H1 (cell line): ENCODE measurements around the gene SCNN1A. TPM values are rescaled to one million over a fixed set of nuclear protein-coding genes. Genes with fewer than 3 reads are reported as not detected.

Source experiments
- CTCF ChIA-PET: fragments of 300-600 bp; sonication (Branson Sonifier 250); formaldehyde crosslinking; loops from one replicate; lab custom pipeline; 2021; ENCODE audit not compliant: partially characterized antibody; lab: Charles Lee
- POLR2A ChIA-PET: fragments of 300-600 bp; sonication (Branson Sonifier 250); formaldehyde crosslinking; loops from one replicate; lab custom pipeline; 2021; ENCODE audit warnings: inconsistent platforms; ENCODE audit not compliant: partially characterized antibody; lab: Charles Lee
- DNase-seq, 2 experiments: peaks; one replicate each; pipeline versions ENCODE4 v3.0.0 to v3.0.0-alpha.2; 2010 to 2022; ENCODE audit warnings: low spot score in 2 of 2, low read depth in 1 of 2, mixed read lengths in 1 of 2
- FAIRE-seq: peaks from 2 replicates; lab custom pipeline; 2011; peaks lifted over from hg19 to GRCh38; lab: Jason Lieb, UNC
- H2AFZ ChIP-seq: 2 replicates; pipeline ENCODE4 v1.8.1; 2012; ENCODE audit warnings: low read length, inconsistent platforms
- H2AK5ac ChIP-seq: 2 replicates; pipeline ENCODE4 v1.6.1; 2013; ENCODE audit warnings: low read depth, low read length
- H2BK120ac ChIP-seq: replicated peaks from 2 replicates; pipeline ENCODE3; 2013; ENCODE audit warnings: low read depth, low read length, inconsistent platforms
- H2BK12ac ChIP-seq: 2 replicates; pipeline ENCODE4 v1.6.1; 2013; ENCODE audit warnings: low read depth, low read length
- H2BK15ac ChIP-seq: 2 replicates; pipeline ENCODE4 v1.6.1; 2013; ENCODE audit warnings: low read length
- H2BK20ac ChIP-seq: 2 replicates; pipeline ENCODE4 v1.6.1; 2013; ENCODE audit warnings: low read length
- H2BK5ac ChIP-seq: 2 replicates; pipeline ENCODE4 v1.6.1; 2013; ENCODE audit warnings: low read depth, low read length
- H3K14ac ChIP-seq: 2 replicates; pipeline ENCODE4 v1.6.1; 2013; ENCODE audit warnings: inconsistent platforms; ENCODE audit not compliant: insufficient read length
- H3K18ac ChIP-seq: 2 replicates; pipeline ENCODE4 v1.6.1; 2013; ENCODE audit warnings: low read length; ENCODE audit errors: extremely low read depth
- H3K23ac ChIP-seq: 2 replicates; pipeline ENCODE4 v1.6.1; 2013; ENCODE audit warnings: inconsistent platforms; ENCODE audit not compliant: insufficient read length
- H3K23me2 ChIP-seq: 2 replicates; pipeline ENCODE4 v1.6.1; 2013; ENCODE audit warnings: low read depth, low read length
- H3K27ac ChIP-seq: 2 replicates; pipeline ENCODE4 v1.6.1; 2011; ENCODE audit warnings: low read depth, low read length, inconsistent platforms
- H3K27me3 ChIP-seq, 4 experiments: replicated peaks in 1 of 4; 1 replicate in 1 of 4; 2 replicates in 3 of 4; pipeline versions ENCODE4 v1.6.1 to v1.8.1; 2011 to 2013; ENCODE audit warnings: low read length in 3 of 4, mild to moderate bottlenecking in 3 of 4, inconsistent platforms in 2 of 4, mixed read lengths in 2 of 4, moderate library complexity in 1 of 4; ENCODE audit not compliant: control insufficient read depth in 3 of 4, insufficient read depth in 3 of 4; ENCODE audit errors: extremely low read depth in 1 of 4
- H3K36me3 ChIP-seq, 4 experiments: 2 replicates each; pipeline versions ENCODE4 v1.6.1 to v1.8.1; 2011 to 2013; ENCODE audit warnings: mild to moderate bottlenecking in 4 of 4, low read length in 3 of 4, moderate library complexity in 2 of 4, control low read depth in 1 of 4, inconsistent platforms in 1 of 4; ENCODE audit not compliant: insufficient read depth in 4 of 4, control insufficient read depth in 2 of 4
- H3K4ac ChIP-seq: replicated peaks from 2 replicates; pipeline ENCODE3; 2013; ENCODE audit warnings: low read length, low read depth, mixed read lengths, inconsistent platforms; ENCODE audit not compliant: insufficient read length
- H3K4me1 ChIP-seq, 4 experiments: replicated peaks in 1 of 4; 1 replicate in 1 of 4; 2 replicates in 3 of 4; pipeline versions ENCODE4 v1.6.1 to v1.8.1; 2011 to 2013; ENCODE audit warnings: low read length in 3 of 4, inconsistent platforms in 2 of 4, mixed read lengths in 1 of 4; ENCODE audit not compliant: insufficient read depth in 4 of 4, control insufficient read depth in 3 of 4
- H3K4me2 ChIP-seq, 2 experiments: 2 replicates each; pipeline versions ENCODE4 v1.6.1 to v1.8.1; 2011 to 2013; ENCODE audit warnings: low read depth in 2 of 2, low read length in 2 of 2, control low read depth in 1 of 2, inconsistent platforms in 1 of 2, mild to moderate bottlenecking in 1 of 2; ENCODE audit not compliant: insufficient read depth in 1 of 2
- H3K4me3 ChIP-seq, 4 experiments: fragments of 200-600, 300-600 bp in 1 of 4; sonication (generic), shearing (Covaris generic), sonication (Bioruptor Twin) in 1 of 4; 2 replicates each; pipeline versions ENCODE4 v1.5.1 to v1.8.1; 2011 to 2016; ENCODE audit warnings: low read length in 4 of 4, low read depth in 3 of 4, control low read depth in 2 of 4, inconsistent platforms in 2 of 4, mild to moderate bottlenecking in 2 of 4, mixed read lengths in 1 of 4, moderate library complexity in 1 of 4; ENCODE audit not compliant: insufficient read depth in 2 of 4; ENCODE audit errors: extremely low read depth in 1 of 4
- H3K56ac ChIP-seq: replicated peaks from 2 replicates; pipeline ENCODE3; 2013; ENCODE audit warnings: low read depth, mild to moderate bottlenecking, mixed read lengths, low read length, inconsistent platforms; ENCODE audit not compliant: insufficient read length
- H3K79me1 ChIP-seq: 2 replicates; pipeline ENCODE4 v1.6.1; 2013; ENCODE audit warnings: low read depth, low read length, control low read depth
- H3K79me2 ChIP-seq, 2 experiments: 2 replicates each; pipeline versions ENCODE4 v1.6.1 to v1.8.1; 2012 to 2013; ENCODE audit warnings: low read length in 2 of 2, mild to moderate bottlenecking in 2 of 2, inconsistent platforms in 1 of 2; ENCODE audit not compliant: insufficient read depth in 2 of 2, control insufficient read depth in 1 of 2
- H3K9ac ChIP-seq, 4 experiments: replicated peaks in 1 of 4; 1 replicate in 1 of 4; 2 replicates in 3 of 4; pipeline versions ENCODE4 v1.6.1 to v1.8.1; 2011 to 2013; ENCODE audit warnings: low read depth in 3 of 4, low read length in 3 of 4, control low read depth in 2 of 4, mild to moderate bottlenecking in 2 of 4, moderate library complexity in 2 of 4, inconsistent platforms in 1 of 4; ENCODE audit errors: extremely low read depth in 1 of 4
- H3K9me3 ChIP-seq, 2 experiments: 2 replicates each; pipeline versions ENCODE4 v1.6.1 to v1.8.1; 2012 to 2013; ENCODE audit warnings: mild to moderate bottlenecking in 2 of 2, moderate library complexity in 2 of 2, control low read depth in 1 of 2, inconsistent platforms in 1 of 2, low read depth in 1 of 2, low read length in 1 of 2, mixed read lengths in 1 of 2; ENCODE audit not compliant: insufficient read depth in 2 of 2
- H4K20me1 ChIP-seq, 2 experiments: replicated peaks in 1 of 2; 2 replicates each; pipeline versions ENCODE3 to v1.8.1; 2011 to 2013; ENCODE audit warnings: inconsistent platforms in 2 of 2, low read length in 2 of 2, mild to moderate bottlenecking in 1 of 2; ENCODE audit not compliant: insufficient read depth in 2 of 2, control insufficient read depth in 1 of 2
- H4K5ac ChIP-seq: 2 replicates; pipeline ENCODE4 v1.6.1; 2013; ENCODE audit warnings: low read length, low read depth, mixed read lengths, inconsistent platforms; ENCODE audit not compliant: insufficient read length
- H4K8ac ChIP-seq: 2 replicates; pipeline ENCODE4 v1.8.0; 2013; ENCODE audit warnings: mild to moderate bottlenecking, moderate library complexity, low read length, inconsistent platforms; ENCODE audit not compliant: insufficient read depth; ENCODE audit errors: extremely low read depth
- H4K91ac ChIP-seq: replicated peaks from 2 replicates; pipeline ENCODE3; 2013; ENCODE audit warnings: low read length, mixed read lengths, inconsistent platforms; ENCODE audit not compliant: insufficient read length
- BACH1 ChIP-seq: IDR thresholded peaks from 2 replicates; pipeline ENCODE4 v1.6.1; 2012; ENCODE audit warnings: low read length, improper control_type of control experiment
- BRCA1 ChIP-seq: IDR thresholded peaks from 2 replicates; pipeline ENCODE4 v1.6.1; 2012; ENCODE audit warnings: low read depth, low read length, improper control_type of control experiment
- CBX5 ChIP-seq: fragments of 300-800, 300-1000 bp; sonication (generic); IDR thresholded peaks from 2 replicates; pipeline ENCODE4 v1.7.1; 2016; ENCODE audit warnings: antibody characterized with exemption, low read length, low read depth
- CBX8 ChIP-seq: fragments of 300-800, 300-1000 bp; sonication (generic); IDR thresholded peaks from 2 replicates; pipeline ENCODE4 v1.7.1; 2016; ENCODE audit warnings: low read depth, low read length, borderline replicate concordance
- CHD1 ChIP-seq: IDR thresholded peaks from 2 replicates; pipeline ENCODE4 v1.6.1; 2012; ENCODE audit warnings: low read depth, low read length, improper control_type of control experiment
- JUN ChIP-seq: IDR thresholded peaks from 2 replicates; pipeline ENCODE4 v1.6.1; 2011; ENCODE audit warnings: low read depth, mild to moderate bottlenecking, improper control_type of control experiment, low read length
- NANOG ChIP-seq: IDR thresholded peaks from 2 replicates; pipeline ENCODE4 v1.6.1; 2011; ENCODE audit warnings: low read length, low read depth, mild to moderate bottlenecking, inconsistent platforms; ENCODE audit not compliant: insufficient read depth, poor library complexity, severe bottlenecking
- POU5F1 ChIP-seq: IDR thresholded peaks from 2 replicates; pipeline ENCODE4 v1.6.1; 2011; ENCODE audit warnings: low read depth, mild to moderate bottlenecking, low read length, moderate library complexity
- RAD21 ChIP-seq, 2 experiments: IDR thresholded peaks in 1 of 2; conservative IDR thresholded peaks in 1 of 2; 2 replicates each; pipeline ENCODE4 v1.6.1; 2011; ENCODE audit warnings: low read depth in 2 of 2, low read length in 2 of 2, improper control_type of control experiment in 1 of 2, inconsistent platforms in 1 of 2, mild to moderate bottlenecking in 1 of 2, moderate library complexity in 1 of 2
- TAF7 ChIP-seq: optimal IDR thresholded peaks from 2 replicates; pipeline ENCODE3; 2011; ENCODE audit warnings: low read depth, mild to moderate bottlenecking, inconsistent platforms, low read length, moderate library complexity, borderline replicate concordance
- TBP ChIP-seq: IDR thresholded peaks from 2 replicates; pipeline ENCODE4 v1.6.1; 2011; ENCODE audit warnings: low read depth, low read length, improper control_type of control experiment
- WGBS, 2 experiments: shearing (Covaris generic) in 1 of 2; methylation state at CpG; one replicate each; pipeline versions ENCODE4 v1.1.6 to v1.1.7; 2013 to 2015; ENCODE audit warnings: low lambda C conversion rate in 2 of 2, mixed read lengths in 2 of 2, inconsistent platforms in 1 of 2, low coverage in 1 of 2, missing lambda C conversion rate in 1 of 2; ENCODE audit not compliant: insufficient replicate concordance in 2 of 2, insufficient coverage in 1 of 2, insufficient read length in 1 of 2; ENCODE audit errors: extremely low coverage in 1 of 2, missing lambda C conversion rate in 1 of 2; 5-methylcytosine and 5-hydroxymethylcytosine counted together
- polyA plus RNA-seq, 7 experiments: library from polyadenylated mRNA; depleted of rRNA in 3 of 7; stranded (reverse) in 5 of 7; unstranded in 2 of 7; fragments of >200 nt in 5 of 7; fragments of 200-250 nt in 2 of 7; gene quantifications; 1 replicate in 5 of 7; 2 replicates in 1 of 7; 4 replicates in 1 of 7; pipeline versions ENCODE4 v1.2.1 to v1.2.3, GENCODE V29; 2011 to 2013; ENCODE audit warnings: missing spikeins in 2 of 7, mixed read lengths in 2 of 7
- total RNA-seq: library from RNA; stranded (reverse); fragmentation: NEBNext Ultra II Directional; extraction: Animal tissue kit (Norgen Biotek cat#: 25700); gene quantifications from 2 replicates; pipeline ENCODE4 v1.2.1, GENCODE V29; 2021
- TF ChIP-seq, protein P1 (sequence below): IDR thresholded peaks from 2 replicates; pipeline ENCODE4 v1.6.1; 2012; ENCODE audit warnings: low read length, inconsistent platforms

Gene SCNN1A
- total and polyA plus RNA-seq, 2 of the 8 experiments (the other 6 are each of a cell fraction or from before 2014, with no cell fraction given): 85.5 to 156 TPM

DNA sequence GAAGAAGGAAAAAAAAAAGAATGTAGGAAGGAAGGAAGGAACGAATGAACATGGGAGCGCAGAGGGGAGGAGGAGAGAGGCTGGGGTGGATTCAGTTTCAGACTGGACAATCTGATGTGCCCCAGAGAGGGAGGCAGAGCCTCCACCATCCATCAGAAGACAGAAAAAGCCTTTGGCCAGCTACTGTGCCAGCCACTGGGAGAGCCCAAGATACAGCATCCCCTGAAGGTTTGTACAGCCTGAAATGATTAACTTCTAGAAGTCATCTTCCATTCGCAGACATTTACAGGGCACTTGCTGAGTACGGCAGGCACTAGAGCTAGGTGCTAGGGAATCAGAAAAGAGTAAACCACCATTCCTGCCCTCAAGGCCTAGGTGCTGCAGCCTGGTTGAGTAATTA is 55.9 kb downstream of the SCNN1A start:
- H3K9me3 ChIP-seq: no peaks in the 10 kb centered on the region
- peaks cover 4% of the 10 kb centered on the region; the same call in 1 of the 2 replicates for H3K23me2 ChIP-seq
- H4K8ac ChIP-seq: no peak overlapping the region
- no peak overlapping the region for H3K4me3 ChIP-seq
- no peak overlapping the region for H2BK120ac ChIP-seq
- no peak overlapping the region for H4K5ac ChIP-seq
- no peak overlapping the region for H3K4me2 ChIP-seq
- H3K4me1 ChIP-seq: peaks cover 8 to 24% (median 17%) of the 10 kb centered on the region in 4 experiments
- H3K4ac ChIP-seq: no peak overlapping the region
- H3K27me3 ChIP-seq: no peaks in the 10 kb centered on the region
- no peaks in the 10 kb centered on the region for H3K79me2 ChIP-seq
- H3K36me3 ChIP-seq: peaks cover 7 to 37% (median 16%) of the 10 kb centered on the region in 4 experiments; a peak in 7 of 8 replicates
- 94% methylated on average over 4 of the region's 4 CpGs; no CpG with 5 or more reads in 1 of the 2 experiments for WGBS, 2 experiments
- POLR2A ChIA-PET: interaction anchor here (0.5 to 16.0 kb wide), 11 partner anchors 10 to 256 kb away, joined by 3 to 214 read pairs (median 7); partner anchors contain the start of gene SCNN1A
- H3K18ac ChIP-seq: no peak overlapping the region
- H2BK5ac ChIP-seq: no peak overlapping the region
- FAIRE-seq: no peak
- H2BK12ac ChIP-seq: no peak overlapping the region
- peaks cover 3% of the 10 kb centered on the region for H3K79me1 ChIP-seq
- no peak overlapping the region for H3K56ac ChIP-seq
- no peak overlapping the region for H4K91ac ChIP-seq
- H4K20me1 ChIP-seq: no peaks in the 10 kb centered on the region
- no peak overlapping the region for H2BK15ac ChIP-seq
- no peak for DNase-seq
- no peak overlapping the region for H3K9ac ChIP-seq
- no peak overlapping the region for H2BK20ac ChIP-seq
- H2AFZ ChIP-seq: no peak overlapping the region
- no peak overlapping the region for H3K23ac ChIP-seq
- CTCF ChIA-PET: interaction anchor here (1.1 to 1.7 kb wide), 4 partner anchors 26 to 146 kb away, joined by 3 to 6 read pairs (median 4); no protein-coding TSS in a partner anchor
- no peak overlapping the region for H3K14ac ChIP-seq
- H3K27ac ChIP-seq: no peak overlapping the region
- H2AK5ac ChIP-seq: no peak overlapping the region
- no peak for TF ChIP-seq BACH1
- no peak for TF ChIP-seq NANOG
- TF ChIP-seq TBP: no peak
- no peak for TF ChIP-seq CBX5
- no peak for TF ChIP-seq CHD1
- no peak for TF ChIP-seq CBX8
- TF ChIP-seq TAF7: no peak
- TF ChIP-seq JUN: no peak
- no peak for TF ChIP-seq POU5F1
- TF ChIP-seq BRCA1: no peak
- TF ChIP-seq RAD21 (IDR thresholded peaks at IDR 0.05 in 1 of 2, conservative IDR thresholded peaks at IDR 0.05 in 1 of 2; ENCODE audit: low read depth in 2 of 2, low read length in 2 of 2): no peak
- TF ChIP-seq, protein P1, sequence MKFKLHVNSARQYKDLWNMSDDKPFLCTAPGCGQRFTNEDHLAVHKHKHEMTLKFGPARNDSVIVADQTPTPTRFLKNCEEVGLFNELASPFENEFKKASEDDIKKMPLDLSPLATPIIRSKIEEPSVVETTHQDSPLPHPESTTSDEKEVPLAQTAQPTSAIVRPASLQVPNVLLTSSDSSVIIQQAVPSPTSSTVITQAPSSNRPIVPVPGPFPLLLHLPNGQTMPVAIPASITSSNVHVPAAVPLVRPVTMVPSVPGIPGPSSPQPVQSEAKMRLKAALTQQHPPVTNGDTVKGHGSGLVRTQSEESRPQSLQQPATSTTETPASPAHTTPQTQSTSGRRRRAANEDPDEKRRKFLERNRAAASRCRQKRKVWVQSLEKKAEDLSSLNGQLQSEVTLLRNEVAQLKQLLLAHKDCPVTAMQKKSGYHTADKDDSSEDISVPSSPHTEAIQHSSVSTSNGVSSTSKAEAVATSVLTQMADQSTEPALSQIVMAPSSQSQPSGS: no peak
